Stimulated activated effector memory CD8-positive, alpha-beta T cell treated with anti-CD3 and anti-CD28 coated beads, Interleukin-12 subunit alpha, Interleukin-12 subunit beta, amount 100 ng/mL, for 72 hours (primary cell): ENCODE results near the gene DDX1.

Experiments
- ATAC-seq: fragments of 150-1000 bp; cut with Tn5 transposase; 2 replicates; pipeline ENCODE4 v1.10.0; 2021
- DNase-seq, 2 donors: peaks; one replicate each; pipeline ENCODE4 v3.0.0; 2021 to 2022; ENCODE audit warnings: low spot score in 2 of 2
- H3K27ac Mint-ChIP-seq: one replicate; pipeline ENCODE4 v1.8.0; 2022; ENCODE audit warnings: mild to moderate bottlenecking, mixed read lengths
- H3K36me3 Mint-ChIP-seq: one replicate; pipeline ENCODE4 v1.8.0; 2022; ENCODE audit warnings: mild to moderate bottlenecking, mixed read lengths
- H3K4me1 Mint-ChIP-seq: one replicate; pipeline ENCODE4 v1.8.0; 2022; ENCODE audit warnings: mixed read lengths
- H3K4me3 Mint-ChIP-seq: one replicate; pipeline ENCODE4 v1.8.0; 2022; ENCODE audit warnings: mild to moderate bottlenecking, mixed read lengths
- H3K9me3 Mint-ChIP-seq: one replicate; pipeline ENCODE4 v1.8.0; 2022; ENCODE audit warnings: mixed read lengths

Gene DDX1

GRCh38 chr2:15660491-15661294, 69.0 kb downstream of the DDX1 start:
- Mint-ChIP-seq H3K4me1 (no peaks in the 10 kb centered on the region), H3K9me3 (peaks cover 2% of the 10 kb centered on the region)
- no peak for ATAC-seq

GRCh38 chr2:15661295-15661569, 69.6 kb downstream of the DDX1 start:
- H3K9me3 Mint-ChIP-seq = peaks cover 2% of the 10 kb centered on the region
- ATAC-seq = no peak
- no peaks in the 10 kb centered on the region for H3K4me1 Mint-ChIP-seq
- H3K36me3 Mint-ChIP-seq = no peaks in the 10 kb centered on the region
- H3K27ac Mint-ChIP-seq = no peak overlapping the region
- no peak for DNase-seq
- no peak overlapping the region for H3K4me3 Mint-ChIP-seq

More at GRCh38 chr2:15660491-15661294, 69.0 kb downstream of the DDX1 start:
- DNase-seq = no peak
- no peak overlapping the region for H3K4me3 Mint-ChIP-seq
- H3K27ac Mint-ChIP-seq = no peak overlapping the region
- H3K36me3 Mint-ChIP-seq = no peaks in the 10 kb centered on the region

- Mint-ChIP-seq H3K4me1 (no peaks in the 10 kb centered on the region), H3K9me3 (peaks cover 2% of the 10 kb centered on the region), H3K27ac (no peak overlapping the region), H3K4me3 (no peak overlapping the region), H3K36me3 (no peaks in the 10 kb centered on the region)
- DNase-seq = no peak
- no peak for ATAC-seq
Observed at GRCh38 chr2:15662026-15662425, 70.4 kb downstream of the DDX1 start.

- Mint-ChIP-seq H3K9me3 (peaks cover 2% of the 10 kb centered on the region), H3K4me1 (no peaks in the 10 kb centered on the region), H3K4me3 (no peak overlapping the region), H3K27ac (no peak overlapping the region), H3K36me3 (no peaks in the 10 kb centered on the region)
- ATAC-seq (no peak), DNase-seq (no peak)
Observed at GRCh38 chr2:15662579-15662978, 70.9 kb downstream of the DDX1 start.

GRCh38 chr2:15663802-15664201, 72.1 kb downstream of the DDX1 start:
- H3K4me1 Mint-ChIP-seq = no peaks in the 10 kb centered on the region
- no peaks in the 10 kb centered on the region for H3K36me3 Mint-ChIP-seq
- H3K9me3 Mint-ChIP-seq = peaks cover 2% of the 10 kb centered on the region
- no peak overlapping the region for H3K27ac Mint-ChIP-seq
- DNase-seq (no peak), ATAC-seq (no peak)
- H3K4me3 Mint-ChIP-seq = no peak overlapping the region

- H3K27ac Mint-ChIP-seq = no peak overlapping the region
- no peaks in the 10 kb centered on the region for H3K36me3 Mint-ChIP-seq
- H3K9me3 Mint-ChIP-seq = no peaks in the 10 kb centered on the region
- no peaks in the 10 kb centered on the region for H3K4me1 Mint-ChIP-seq
- ATAC-seq (no peak), DNase-seq (no peak)
- H3K4me3 Mint-ChIP-seq = no peak overlapping the region
Observed at GRCh38 chr2:15664273-15665066, 72.8 kb downstream of the DDX1 start.

- Mint-ChIP-seq H3K36me3 (no peaks in the 10 kb centered on the region), H3K4me1 (no peaks in the 10 kb centered on the region), H3K4me3 (no peak overlapping the region), H3K27ac (no peak overlapping the region), H3K9me3 (no peaks in the 10 kb centered on the region)
- DNase-seq = no peak
- ATAC-seq = no peak
Observed at GRCh38 chr2:15665067-15665942, 73.6 kb downstream of the DDX1 start.

GRCh38 chr2:15665943-15666460, 74.3 kb downstream of the DDX1 start:
- no peaks in the 10 kb centered on the region for H3K4me1 Mint-ChIP-seq
- peak; percentile 14 for ATAC-seq
- DNase-seq = no peak

GRCh38 chr2:15666861-15667808, 75.5 kb downstream of the DDX1 start:
- no peaks in the 10 kb centered on the region for H3K4me1 Mint-ChIP-seq
- H3K27ac Mint-ChIP-seq = no peak overlapping the region
- ATAC-seq = no peak
- no peak overlapping the region for H3K4me3 Mint-ChIP-seq
- no peaks in the 10 kb centered on the region for H3K9me3 Mint-ChIP-seq
- no peaks in the 10 kb centered on the region for H3K36me3 Mint-ChIP-seq
- DNase-seq = no peak

More at GRCh38 chr2:15665943-15666460, 74.3 kb downstream of the DDX1 start:
- H3K9me3 Mint-ChIP-seq = no peaks in the 10 kb centered on the region
- H3K4me3 Mint-ChIP-seq = no peak overlapping the region
- H3K27ac Mint-ChIP-seq = no peak overlapping the region
- no peaks in the 10 kb centered on the region for H3K36me3 Mint-ChIP-seq

- no peaks in the 10 kb centered on the region for H3K4me1 Mint-ChIP-seq
- H3K27ac Mint-ChIP-seq = no peak overlapping the region
- no peak for ATAC-seq
- no peak for DNase-seq
- no peaks in the 10 kb centered on the region for H3K36me3 Mint-ChIP-seq
- H3K9me3 Mint-ChIP-seq = no peaks in the 10 kb centered on the region
- H3K4me3 Mint-ChIP-seq = no peak overlapping the region
Observed at GRCh38 chr2:15667809-15668556, 76.3 kb downstream of the DDX1 start.

GRCh38 chr2:15668611-15669305, 77.1 kb downstream of the DDX1 start:
- no peak overlapping the region for H3K4me3 Mint-ChIP-seq
- H3K36me3 Mint-ChIP-seq = no peaks in the 10 kb centered on the region
- DNase-seq (no peak), ATAC-seq (no peak)
- no peaks in the 10 kb centered on the region for H3K4me1 Mint-ChIP-seq
- H3K9me3 Mint-ChIP-seq = no peaks in the 10 kb centered on the region
- H3K27ac Mint-ChIP-seq = no peak overlapping the region

GRCh38 chr2:15669375-15669910, 77.8 kb downstream of the DDX1 start:
- H3K9me3 Mint-ChIP-seq = no peaks in the 10 kb centered on the region
- no peak overlapping the region for H3K4me3 Mint-ChIP-seq
- ATAC-seq = no peak
- H3K4me1 Mint-ChIP-seq = no peaks in the 10 kb centered on the region
- H3K27ac Mint-ChIP-seq = no peak overlapping the region
- no peaks in the 10 kb centered on the region for H3K36me3 Mint-ChIP-seq
- no peak for DNase-seq

- H3K4me3 Mint-ChIP-seq = no peak overlapping the region
- no peak for ATAC-seq
- H3K27ac Mint-ChIP-seq = no peak overlapping the region
- H3K4me1 Mint-ChIP-seq = no peaks in the 10 kb centered on the region
- DNase-seq = no peak
- no peaks in the 10 kb centered on the region for H3K36me3 Mint-ChIP-seq
- no peaks in the 10 kb centered on the region for H3K9me3 Mint-ChIP-seq
Observed at GRCh38 chr2:15670469-15670868, 78.8 kb downstream of the DDX1 start.
